Natural killer cell (primary cell): Measurements from ENCODE around the gene SIX5. TPM values are rescaled to one million over a fixed set of nuclear protein-coding genes. Genes with fewer than 3 reads are reported as not detected.

Experiments used
- ATAC-seq, 3 donors: fragments of 150-1000 bp in 2 of 3; fragments of 200-7000 bp in 1 of 3; cut with Tn5 transposase; 1 replicate in 1 of 3; 2 replicates in 2 of 3; pipeline ENCODE4 v1.10.0; 2021; ENCODE audit warnings: mild to moderate bottlenecking in 2 of 3, moderate library complexity in 2 of 3
- DNase-seq, 2 donors: peaks; one replicate each; pipeline versions ENCODE4 v3.0.0 to v3.0.0-alpha.2; 2013 to 2021; ENCODE audit warnings: mixed read lengths in 1 of 2
- H3K27ac ChIP-seq: one replicate; pipeline ENCODE4 v1.5.1; 2013; ENCODE audit warnings: mild to moderate bottlenecking, low read length
- H3K27me3 ChIP-seq: one replicate; pipeline ENCODE4 v1.6.1; 2013; ENCODE audit warnings: low read length; ENCODE audit not compliant: control insufficient read depth, insufficient read depth
- H3K36me3 ChIP-seq: one replicate; pipeline ENCODE4 v1.6.1; 2013; ENCODE audit warnings: low read length; ENCODE audit not compliant: control insufficient read depth, insufficient read depth
- H3K4me1 ChIP-seq: one replicate; pipeline ENCODE4 v1.6.1; 2013; ENCODE audit warnings: low read length; ENCODE audit not compliant: control insufficient read depth, insufficient read depth
- H3K4me3 ChIP-seq: one replicate; pipeline ENCODE4 v1.5.1; 2013; ENCODE audit warnings: low read length
- H3K9me3 ChIP-seq: one replicate; pipeline ENCODE4 v1.6.1; 2013; ENCODE audit warnings: low read length; ENCODE audit not compliant: control insufficient read depth, insufficient read depth
- H3K27ac Mint-ChIP-seq, 2 donors: one replicate each; pipeline ENCODE4 v1.8.0; 2022; ENCODE audit warnings: mild to moderate bottlenecking in 2 of 2, mixed read lengths in 2 of 2, moderate library complexity in 1 of 2
- H3K27me3 Mint-ChIP-seq, 2 donors: one replicate each; pipeline ENCODE4 v1.8.0; 2022; ENCODE audit warnings: low read depth in 2 of 2, mixed read lengths in 2 of 2
- H3K36me3 Mint-ChIP-seq: one replicate; pipeline ENCODE4 v1.8.0; 2022; ENCODE audit warnings: mixed read lengths
- H3K4me1 Mint-ChIP-seq, 2 donors: one replicate each; pipeline ENCODE4 v1.8.0; 2022; ENCODE audit warnings: mixed read lengths in 2 of 2
- H3K4me3 Mint-ChIP-seq: one replicate; pipeline ENCODE4 v1.8.0; 2022; ENCODE audit warnings: mild to moderate bottlenecking, moderate library complexity, mixed read lengths
- H3K9me3 Mint-ChIP-seq, 2 donors: one replicate each; pipeline ENCODE4 v1.8.0; 2022; ENCODE audit warnings: mixed read lengths in 2 of 2
- WGBS: methylation state at CpG from one replicate; pipeline ENCODE4 v1.1.7; 2013; ENCODE audit warnings: missing lambda C conversion rate; ENCODE audit not compliant: insufficient coverage; 5-methylcytosine and 5-hydroxymethylcytosine counted together
- intact Hi-C: fragments of 100-400 bp; cut with micrococcal nuclease; formaldehyde crosslinking; loops from one replicate; pipeline ENCODE4 v1.14.2; 2022
- total RNA-seq, 4 donors: library from RNA; stranded (reverse); fragments of 120-200 nt in 1 of 4; gene quantifications; one replicate each; pipeline versions ENCODE4 v1.2.3 to v1.2.4, GENCODE V29; 2013 to 2022
- TF ChIP-seq, protein P1 (sequence below): fragments of 200-600 bp; IDR thresholded peaks from one replicate; pipeline ENCODE4 v1.8.0; 2022; ENCODE audit warnings: antibody characterized with exemption

Gene SIX5
- total RNA-seq, 3 donors from 2014 or later (not counting 1 experiment from before 2014, with no cell fraction given) = 2.1 to 3.3 (median 3.1) TPM

DNA sequence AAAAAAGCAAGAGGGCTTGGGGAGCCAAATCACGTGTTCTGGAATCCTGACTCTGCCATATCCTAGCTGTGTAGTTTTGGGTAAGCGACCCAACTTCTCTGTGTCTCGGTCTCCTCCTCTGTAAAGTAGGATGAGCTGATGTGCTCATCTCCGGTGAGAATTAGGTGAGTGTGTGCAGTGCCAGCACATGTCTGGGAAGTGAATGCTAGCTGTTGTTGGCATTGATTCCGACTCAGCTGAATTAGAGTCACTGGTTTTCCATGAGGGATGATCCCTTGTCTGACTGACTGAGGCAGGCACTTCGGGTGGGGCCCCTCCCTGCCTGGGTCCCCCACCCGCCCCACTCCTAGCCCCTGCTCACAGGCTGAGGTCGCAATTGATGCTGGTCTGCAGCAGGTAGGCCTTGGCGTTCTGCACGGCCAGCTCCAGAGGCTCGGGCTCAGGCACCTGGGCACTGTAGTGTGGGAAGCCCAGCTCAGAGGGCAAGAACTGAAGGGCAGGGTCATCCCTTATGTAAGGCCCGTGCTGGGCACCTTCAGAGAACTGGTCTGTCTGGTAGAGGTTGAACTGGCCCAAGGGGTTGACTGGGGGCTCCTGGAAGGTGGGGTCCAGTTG lies 45.2 kb upstream of the SIX5 start:
- intact Hi-C loops = no loop called here
- Mint-ChIP-seq H3K4me3 (peak overlapping the region; percentile 38), H3K9me3 (no peaks in the 10 kb centered on the region), H3K27me3 (peaks cover 0 to 7% of the 10 kb centered on the region in 2 donors), H3K4me1 (peaks cover 0 to 14% of the 10 kb centered on the region in 2 donors), H3K36me3 (no peaks in the 10 kb centered on the region), H3K27ac (no peak overlapping the region)
- no peak for DNase-seq
- Histone ChIP-seq H3K36me3 (no peaks in the 10 kb centered on the region), H3K4me3 (no peak overlapping the region), H3K4me1 (peaks cover 31% of the 10 kb centered on the region), H3K27ac (no peak overlapping the region), H3K27me3 (peaks cover 6% of the 10 kb centered on the region), H3K9me3 (no peaks in the 10 kb centered on the region)
- WGBS = 95% methylated on average over 12 of the region's 12 CpGs
- ATAC-seq = no peak
- TF ChIP-seq, protein P1, sequence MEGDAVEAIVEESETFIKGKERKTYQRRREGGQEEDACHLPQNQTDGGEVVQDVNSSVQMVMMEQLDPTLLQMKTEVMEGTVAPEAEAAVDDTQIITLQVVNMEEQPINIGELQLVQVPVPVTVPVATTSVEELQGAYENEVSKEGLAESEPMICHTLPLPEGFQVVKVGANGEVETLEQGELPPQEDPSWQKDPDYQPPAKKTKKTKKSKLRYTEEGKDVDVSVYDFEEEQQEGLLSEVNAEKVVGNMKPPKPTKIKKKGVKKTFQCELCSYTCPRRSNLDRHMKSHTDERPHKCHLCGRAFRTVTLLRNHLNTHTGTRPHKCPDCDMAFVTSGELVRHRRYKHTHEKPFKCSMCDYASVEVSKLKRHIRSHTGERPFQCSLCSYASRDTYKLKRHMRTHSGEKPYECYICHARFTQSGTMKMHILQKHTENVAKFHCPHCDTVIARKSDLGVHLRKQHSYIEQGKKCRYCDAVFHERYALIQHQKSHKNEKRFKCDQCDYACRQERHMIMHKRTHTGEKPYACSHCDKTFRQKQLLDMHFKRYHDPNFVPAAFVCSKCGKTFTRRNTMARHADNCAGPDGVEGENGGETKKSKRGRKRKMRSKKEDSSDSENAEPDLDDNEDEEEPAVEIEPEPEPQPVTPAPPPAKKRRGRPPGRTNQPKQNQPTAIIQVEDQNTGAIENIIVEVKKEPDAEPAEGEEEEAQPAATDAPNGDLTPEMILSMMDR = no peak

DNA sequence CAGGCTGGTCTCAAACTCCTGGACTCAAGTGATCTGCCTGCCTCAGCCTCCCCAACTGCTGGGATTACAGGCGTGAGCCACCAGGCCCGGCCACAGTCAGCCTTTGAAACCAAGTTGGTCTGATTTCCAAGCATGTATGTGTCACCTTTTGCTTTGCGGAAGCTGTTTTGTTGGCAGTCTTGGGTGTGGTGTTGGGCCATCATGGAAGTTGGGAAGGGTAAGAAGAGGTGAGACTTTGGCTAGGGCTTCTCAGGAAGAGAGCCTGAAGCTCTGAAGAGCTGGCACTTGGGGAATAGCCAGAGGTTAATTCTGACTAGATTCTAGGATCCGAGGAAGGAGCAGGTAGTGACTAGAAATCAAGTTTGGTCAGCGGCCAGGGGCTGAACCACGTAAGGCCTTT lies 43.2 kb upstream of the SIX5 start:
- WGBS = 90% methylated on average over 6 of the region's 6 CpGs
- peaks cover 6% of the 10 kb centered on the region for H3K27me3 ChIP-seq
- peaks cover 0 to 14% of the 10 kb centered on the region in 2 donors for H3K4me1 Mint-ChIP-seq
- no peak for DNase-seq
- no peaks in the 10 kb centered on the region for H3K9me3 ChIP-seq
- H3K27ac ChIP-seq = no peak overlapping the region
- TF ChIP-seq, protein P1 = no peak
- peaks cover 0 to 7% of the 10 kb centered on the region in 2 donors for H3K27me3 Mint-ChIP-seq
- no peaks in the 10 kb centered on the region for H3K36me3 ChIP-seq
- H3K4me3 Mint-ChIP-seq = no peak overlapping the region
- peaks cover 28% of the 10 kb centered on the region for H3K4me1 ChIP-seq
- no peaks in the 10 kb centered on the region for H3K9me3 Mint-ChIP-seq
- H3K4me3 ChIP-seq = no peak overlapping the region
- H3K27ac Mint-ChIP-seq = no peak overlapping the region
- intact Hi-C loops = no loop called here
- no peaks in the 10 kb centered on the region for H3K36me3 Mint-ChIP-seq
- ATAC-seq = no peak

DNA sequence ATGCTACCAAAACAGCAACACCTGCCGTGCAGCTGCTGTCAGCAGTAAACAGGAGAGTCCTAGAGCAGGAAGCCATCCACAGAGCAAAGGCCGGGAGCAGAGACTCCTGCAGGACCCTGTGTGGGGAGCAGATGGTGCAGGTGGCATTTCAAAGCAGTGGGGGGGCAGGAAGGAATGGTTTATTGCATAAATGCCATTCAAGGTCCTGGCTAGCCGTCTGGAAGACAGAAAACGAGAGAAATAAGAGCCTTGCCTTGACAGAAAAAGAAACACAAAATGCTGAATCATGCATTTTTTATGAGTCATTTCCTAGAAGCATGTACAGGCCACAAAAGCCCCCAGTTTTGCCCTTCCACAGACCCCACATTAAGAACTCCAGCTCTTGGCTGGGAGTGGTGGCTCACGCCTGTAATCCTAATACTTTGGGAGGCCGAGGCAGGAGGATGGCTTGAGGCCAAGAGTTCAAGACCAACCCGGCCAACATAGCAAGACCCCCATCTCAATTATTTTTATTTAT lies 40.6 kb upstream of the SIX5 start:
- Mint-ChIP-seq H3K27ac (no peak overlapping the region), H3K27me3 (peaks cover 0 to 7% of the 10 kb centered on the region in 2 donors), H3K36me3 (no peaks in the 10 kb centered on the region), H3K4me3 (no peak overlapping the region), H3K4me1 (peaks cover 0 to 4% of the 10 kb centered on the region in 2 donors), H3K9me3 (no peaks in the 10 kb centered on the region)
- 5% methylated on average over 5 of the region's 7 CpGs for WGBS
- H3K9me3 ChIP-seq = no peaks in the 10 kb centered on the region
- peaks cover 6% of the 10 kb centered on the region for H3K4me1 ChIP-seq
- H3K27me3 ChIP-seq = peaks cover 4% of the 10 kb centered on the region
- DNase-seq (no peak), ATAC-seq (no peak)
- intact Hi-C loops = no loop called here
- TF ChIP-seq, protein P1 = no peak
- H3K4me3 ChIP-seq = no peak overlapping the region
- no peak overlapping the region for H3K27ac ChIP-seq
- no peaks in the 10 kb centered on the region for H3K36me3 ChIP-seq

DNA sequence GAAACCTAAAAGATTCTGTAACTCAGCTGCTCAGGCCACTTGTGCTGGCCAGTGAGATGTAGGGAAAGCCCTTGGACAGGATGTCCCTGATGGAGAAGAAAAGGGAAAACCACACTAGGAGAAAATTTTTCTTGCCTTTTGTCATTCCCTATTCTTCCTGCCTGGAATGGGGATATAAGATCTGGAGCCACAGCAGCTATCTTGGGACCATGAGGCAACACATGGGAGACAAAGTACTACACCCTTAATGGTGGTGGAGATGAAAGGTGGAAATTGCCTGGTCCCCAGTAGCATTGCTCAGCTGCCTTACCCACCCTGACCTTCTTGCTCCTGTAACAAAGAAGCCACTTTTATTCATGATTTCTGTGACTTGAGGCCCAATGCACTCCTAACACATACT lies 36.7 kb upstream of the SIX5 start:
- no peaks in the 10 kb centered on the region for H3K27me3 ChIP-seq
- TF ChIP-seq, protein P1 = no peak
- Mint-ChIP-seq H3K27ac (no peak overlapping the region), H3K9me3 (no peaks in the 10 kb centered on the region), H3K4me3 (no peak overlapping the region), H3K4me1 (peaks cover 0 to 4% of the 10 kb centered on the region in 2 donors), H3K27me3 (peaks cover 0 to 6% of the 10 kb centered on the region in 2 donors), H3K36me3 (no peaks in the 10 kb centered on the region)
- H3K27ac ChIP-seq = no peak overlapping the region
- H3K4me3 ChIP-seq = no peak overlapping the region
- no peak for DNase-seq
- H3K36me3 ChIP-seq = no peaks in the 10 kb centered on the region
- H3K4me1 ChIP-seq = peaks cover 4% of the 10 kb centered on the region
- ATAC-seq = no peak
- no peaks in the 10 kb centered on the region for H3K9me3 ChIP-seq
- intact Hi-C loops = no loop called here
